K562 (cell line): ENCODE measurements around the gene OR10J5. TPM values are rescaled to one million over a fixed set of nuclear protein-coding genes. Genes with fewer than 3 reads are reported as not detected.

Experiments
- ATAC-seq: fragments of 200-7000 bp; cut with Tn5 transposase; 3 replicates; pipeline ENCODE4 v1.9.1; 2020; ENCODE audit warnings: moderate library complexity
- BruUV-seq: library from RNA; stranded (reverse); fragments of 400-500 nt; replicated peaks from 2 replicates; lab custom pipeline; 2021; lab: Mats Ljungman, UMichigan
- CTCF ChIA-PET: fragments of 300-600 bp; formaldehyde crosslinking; extraction: SDS; loops from one replicate; lab custom pipeline; 2021; ENCODE audit warnings: low intra/inter-chr PET ratio; lab: Yijun Ruan, JAX
- POLR2A ChIA-PET: fragments of 300-600, 350-650 bp; sonication (Branson Sonifier 250); formaldehyde crosslinking; extraction: SDS; loops from one replicate; lab custom pipeline; 2021; ENCODE audit warnings: antibody characterized with exemption, inconsistent platforms; lab: Yijun Ruan, JAX
- DNase-seq, 4 experiments: peaks; one replicate each; pipeline versions ENCODE4 v3.0.0 to v3.0.0-alpha.2; 2011 to 2018; ENCODE audit warnings: low spot score in 3 of 4, mixed read lengths in 3 of 4; ENCODE audit errors: extremely low read depth in 1 of 4
- FAIRE-seq: peaks from 2 replicates; lab custom pipeline; 2011; peaks lifted over from hg19 to GRCh38; lab: Jason Lieb, UNC
- H2AFZ ChIP-seq: 2 replicates; pipeline ENCODE4 v1.6.0; 2011; ENCODE audit warnings: low read depth, low read length, control low read depth, inconsistent platforms
- H3K27ac ChIP-seq: fragments of 200-600 bp; 3 replicates; pipeline ENCODE4 v1.8.0; 2011; ENCODE audit warnings: low read depth, mild to moderate bottlenecking, control low read depth, inconsistent platforms, low read length, moderate library complexity, mixed read lengths; ENCODE audit errors: extremely low read depth
- H3K27me3 ChIP-seq, 2 experiments: fragments of 300-600 bp in 1 of 2; 2 replicates in 1 of 2; 3 replicates in 1 of 2; pipeline versions ENCODE4 v1.6.0 to v1.8.0; 2011; ENCODE audit warnings: inconsistent platforms in 2 of 2, low read length in 2 of 2, mild to moderate bottlenecking in 1 of 2, mixed read lengths in 1 of 2, moderate library complexity in 1 of 2; ENCODE audit not compliant: control insufficient read depth in 2 of 2, insufficient read depth in 2 of 2
- H3K36me3 ChIP-seq: fragments of 300-600 bp; 3 replicates; pipeline ENCODE4 v1.8.0; 2011; ENCODE audit warnings: mild to moderate bottlenecking, low read length, inconsistent platforms; ENCODE audit not compliant: control insufficient read depth, insufficient read depth
- H3K4me1 ChIP-seq, 2 experiments: fragments of 200-600 bp in 1 of 2; replicated peaks in 1 of 2; 2 replicates in 1 of 2; 3 replicates in 1 of 2; pipeline versions ENCODE4 v1.5.1 to v1.8.0; 2011; ENCODE audit warnings: inconsistent platforms in 2 of 2, low read length in 2 of 2, mild to moderate bottlenecking in 1 of 2, mixed read lengths in 1 of 2, moderate library complexity in 1 of 2; ENCODE audit not compliant: control insufficient read depth in 2 of 2, insufficient read depth in 2 of 2
- H3K4me2 ChIP-seq: 2 replicates; pipeline ENCODE4 v1.6.1; 2011; ENCODE audit warnings: low read length, control low read depth, inconsistent platforms, mixed read lengths; ENCODE audit not compliant: insufficient read depth
- H3K4me3 ChIP-seq: fragments of 200-600 bp; sonication (generic), shearing (Covaris generic); 2 replicates; pipeline ENCODE4 v1.5.1; 2016; ENCODE audit warnings: control low read depth, inconsistent platforms
- H3K79me2 ChIP-seq: fragments of 200-600 bp; 3 replicates; pipeline ENCODE4 v1.8.0; 2011; ENCODE audit warnings: low read length, inconsistent platforms; ENCODE audit not compliant: control insufficient read depth, insufficient read depth
- H3K9ac ChIP-seq, 2 experiments: 2 replicates each; pipeline versions ENCODE4 v1.6.0 to v1.6.1; 2011; ENCODE audit warnings: low read depth in 2 of 2, low read length in 2 of 2, control low read depth in 1 of 2, inconsistent platforms in 1 of 2, mild to moderate bottlenecking in 1 of 2, mixed read lengths in 1 of 2; ENCODE audit not compliant: insufficient read depth in 1 of 2
- H3K9me1 ChIP-seq: one replicate; pipeline ENCODE4 v1.6.0; 2011; ENCODE audit warnings: inconsistent platforms, mild to moderate bottlenecking, low read length, moderate library complexity; ENCODE audit not compliant: control insufficient read depth, insufficient read depth
- H3K9me3 ChIP-seq: replicated peaks from 2 replicates; pipeline ENCODE4 v1.5.1; 2011; ENCODE audit warnings: low read depth, low read length, inconsistent platforms; ENCODE audit not compliant: control insufficient read depth, insufficient read depth
- H4K20me1 ChIP-seq: replicated peaks from 2 replicates; pipeline ENCODE4 v1.6.1; 2011; ENCODE audit warnings: low read length, inconsistent platforms, mixed read lengths; ENCODE audit not compliant: control insufficient read depth, insufficient read depth
- BRD9 ChIP-seq: fragments of 450-650 bp; IDR thresholded peaks from 2 replicates; pipeline ENCODE4 v1.6.1; 2018; ENCODE audit warnings: low read depth; ENCODE audit not compliant: partially characterized antibody
- HOXB6 ChIP-seq: fragments of 250-450 bp; sonication (Bioruptor Pico); IDR thresholded peaks from 2 replicates; pipeline ENCODE4 v1.5.1; 2022; ENCODE audit warnings: mild to moderate bottlenecking, borderline replicate concordance
- JUNB ChIP-seq: fragments of 450-650 bp; formaldehyde crosslinking; conservative IDR thresholded peaks from 2 replicates; pipeline ENCODE4 v1.4.0; 2020; ENCODE audit warnings: mild to moderate bottlenecking
- MCM7 ChIP-seq, 2 experiments: fragments of 450-650 bp; IDR thresholded peaks; 2 replicates each; pipeline ENCODE4 v1.6.1; 2016 to 2018
- NCOA1 ChIP-seq: fragments of 450-650 bp; IDR thresholded peaks from 2 replicates; pipeline ENCODE4 v1.6.1; 2016; ENCODE audit warnings: low read depth
- NFIX ChIP-seq: fragments of 250-450 bp; sonication (Bioruptor Pico); IDR thresholded peaks from 2 replicates; pipeline ENCODE4 v1.4.0; 2020; ENCODE audit warnings: low read depth, mild to moderate bottlenecking, moderate library complexity
- RBM22 ChIP-seq: fragments of 200-400 bp; formaldehyde crosslinking; IDR thresholded peaks from 2 replicates; pipeline ENCODE4 v1.6.1; 2018; ENCODE audit warnings: low read length, low read depth; ENCODE audit not compliant: poor library complexity, severe bottlenecking
- SREBF2 ChIP-seq: sonication (generic); formaldehyde crosslinking; IDR thresholded peaks from 2 replicates; pipeline ENCODE4 v1.4.0; 2020; ENCODE audit warnings: mild to moderate bottlenecking, missing genetic modification reagents
- TAF9B ChIP-seq: fragments of 450-650 bp; IDR thresholded peaks from 2 replicates; pipeline ENCODE4 v1.6.1; 2018; ENCODE audit warnings: mild to moderate bottlenecking; ENCODE audit not compliant: partially characterized antibody
- ZFP30 ChIP-seq: fragments of 250-450 bp; sonication (Bioruptor Pico); IDR thresholded peaks from 2 replicates; pipeline ENCODE4 v1.8.0; 2022; ENCODE audit warnings: moderate library complexity, mild to moderate bottlenecking, inconsistent platforms, borderline replicate concordance
- ZNF445 ChIP-seq: fragments of 250-450 bp; sonication (Bioruptor Pico); IDR thresholded peaks from 2 replicates; pipeline ENCODE4 v1.4.0; 2020; ENCODE audit warnings: low read depth, mild to moderate bottlenecking, moderate library complexity
- WGBS: fragments of 100-300 bp; shearing (Covaris generic); methylation state at CpG from one replicate; pipeline ENCODE4 v1.1.6; 2016; ENCODE audit warnings: low coverage, mixed read lengths; ENCODE audit not compliant: insufficient coverage; ENCODE audit errors: missing lambda C conversion rate; 5-methylcytosine and 5-hydroxymethylcytosine counted together
- in situ Hi-C: fragments of 300-500 bp; cut with MboI; formaldehyde crosslinking; loops from 4 replicates; pipeline ENCODE4 v1.15.0; 2018; ENCODE audit warnings: inconsistent platforms, mixed read lengths
- intact Hi-C: fragments of 100-400 bp; cut with micrococcal nuclease; formaldehyde crosslinking; loops from 2 replicates; pipeline ENCODE4 v1.14.2; 2022
- polyA plus RNA-seq, 8 experiments: library from polyadenylated mRNA; depleted of rRNA in 4 of 8; stranded (reverse) in 5 of 8; unstranded in 3 of 8; fragments of >200 nt; fragmentation: Nextera tagmentation in 2 of 8; fragmentation: Illumina TruSeq in 1 of 8; extraction: Ambion mirVana in 2 of 8; extraction: Trizol in 1 of 8; gene quantifications; 2 replicates each; pipeline versions ENCODE4 v1.2.1 to v1.2.3, GENCODE V29; 2011 to 2014; ENCODE audit warnings: inconsistent platforms in 1 of 8, missing spikeins in 1 of 8
- total RNA-seq, 7 experiments: library from RNA; depleted of rRNA in 6 of 7; stranded (reverse); fragments of >200 nt in 6 of 7; fragmentation: Illumina TruSeq in 2 of 7; extraction: Trizol in 2 of 7; gene quantifications; 2 replicates each; pipeline versions ENCODE4 v1.2.1 to v1.2.3, GENCODE V29; 2011 to 2021; ENCODE audit warnings: low replicate concordance in 1 of 7
- TF ChIP-seq, protein P1 (sequence below): sonication (generic); formaldehyde crosslinking; IDR thresholded peaks from 2 replicates; pipeline ENCODE4 v1.8.0; 2022; ENCODE audit warnings: missing genetic modification reagents, mild to moderate bottlenecking, borderline replicate concordance
- TF ChIP-seq, protein P2 (sequence below): sonication (generic); formaldehyde crosslinking; IDR thresholded peaks from 2 replicates; pipeline ENCODE4 v1.8.0; 2022; ENCODE audit warnings: mild to moderate bottlenecking, missing genetic modification reagents

The OR10J5 gene
- total and polyA plus RNA-seq, 9 of the 15 experiments (the other 6 are each of a cell fraction or from before 2014, with no cell fraction given) = not detected

DNA sequence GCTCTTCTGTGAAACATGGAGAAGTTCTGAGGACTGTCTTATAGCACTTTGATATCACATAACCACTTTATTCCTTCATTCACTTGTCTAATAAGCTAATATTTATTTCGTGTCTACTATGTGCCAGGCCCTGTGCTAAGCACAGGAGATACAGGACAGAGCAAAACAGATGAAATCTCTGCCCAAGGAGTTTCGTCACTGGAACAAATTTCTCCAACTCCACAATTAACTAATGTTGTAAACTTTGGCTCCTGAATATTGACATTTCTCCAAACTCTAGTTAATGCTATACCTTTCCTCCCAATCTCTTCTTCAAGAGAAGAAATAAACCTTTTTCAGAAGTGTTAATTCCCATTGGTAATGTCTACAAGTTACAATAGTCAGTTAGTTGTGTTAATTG lies 24.8 kb upstream of the OR10J5 start:
- FAIRE-seq = no peak
- CTCF ChIA-PET = no interaction called here
- H3K4me3 ChIP-seq = no peak overlapping the region
- POLR2A ChIA-PET = no interaction called here
- H4K20me1 ChIP-seq = no peaks in the 10 kb centered on the region
- H3K27ac ChIP-seq = no peak overlapping the region
- H3K9ac ChIP-seq = no peak overlapping the region
- ATAC-seq = no peak
- no peaks in the 10 kb centered on the region for H3K9me3 ChIP-seq
- intact Hi-C loops = no loop called here
- WGBS = 0% methylated on average over 2 of the region's 2 CpGs
- H2AFZ ChIP-seq = no peak overlapping the region
- no peaks in the 10 kb centered on the region for H3K9me1 ChIP-seq
- in situ Hi-C loops = no loop called here
- no peak for DNase-seq
- H3K36me3 ChIP-seq = no peaks in the 10 kb centered on the region
- no TSS peak for BruUV-seq
- no peak for TF ChIP-seq MCM7 (IDR thresholded peaks at IDR 0.05)
- TF ChIP-seq SREBF2 (CRISPR knock-in tag) = no peak
- TF ChIP-seq, protein P1, sequence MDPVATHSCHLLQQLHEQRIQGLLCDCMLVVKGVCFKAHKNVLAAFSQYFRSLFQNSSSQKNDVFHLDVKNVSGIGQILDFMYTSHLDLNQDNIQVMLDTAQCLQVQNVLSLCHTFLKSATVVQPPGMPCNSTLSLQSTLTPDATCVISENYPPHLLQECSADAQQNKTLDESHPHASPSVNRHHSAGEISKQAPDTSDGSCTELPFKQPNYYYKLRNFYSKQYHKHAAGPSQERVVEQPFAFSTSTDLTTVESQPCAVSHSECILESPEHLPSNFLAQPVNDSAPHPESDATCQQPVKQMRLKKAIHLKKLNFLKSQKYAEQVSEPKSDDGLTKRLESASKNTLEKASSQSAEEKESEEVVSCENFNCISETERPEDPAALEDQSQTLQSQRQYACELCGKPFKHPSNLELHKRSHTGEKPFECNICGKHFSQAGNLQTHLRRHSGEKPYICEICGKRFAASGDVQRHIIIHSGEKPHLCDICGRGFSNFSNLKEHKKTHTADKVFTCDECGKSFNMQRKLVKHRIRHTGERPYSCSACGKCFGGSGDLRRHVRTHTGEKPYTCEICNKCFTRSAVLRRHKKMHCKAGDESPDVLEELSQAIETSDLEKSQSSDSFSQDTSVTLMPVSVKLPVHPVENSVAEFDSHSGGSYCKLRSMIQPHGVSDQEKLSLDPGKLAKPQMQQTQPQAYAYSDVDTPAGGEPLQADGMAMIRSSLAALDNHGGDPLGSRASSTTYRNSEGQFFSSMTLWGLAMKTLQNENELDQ = no peak
- TF ChIP-seq NFIX (CRISPR knock-in tag) = no peak
- no peak for TF ChIP-seq BRD9
- TF ChIP-seq RBM22 = no peak
- no peak for TF ChIP-seq TAF9B
- no peak for TF ChIP-seq ZNF445 (CRISPR knock-in tag)
- TF ChIP-seq NCOA1 = no peak
- TF ChIP-seq JUNB (CRISPR knock-in tag) = no peak
- TF ChIP-seq HOXB6 (CRISPR knock-in tag) = no peak
- TF ChIP-seq, protein P2, sequence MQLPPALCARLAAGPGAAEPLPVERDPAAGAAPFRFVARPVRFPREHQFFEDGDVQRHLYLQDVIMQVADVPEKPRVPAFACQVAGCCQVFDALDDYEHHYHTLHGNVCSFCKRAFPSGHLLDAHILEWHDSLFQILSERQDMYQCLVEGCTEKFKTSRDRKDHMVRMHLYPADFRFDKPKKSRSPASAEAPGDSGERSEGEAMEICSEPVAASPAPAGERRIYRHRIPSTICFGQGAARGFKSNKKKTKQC (CRISPR knock-in tag) = no peak
- no peak for TF ChIP-seq ZFP30 (CRISPR knock-in tag)
- H3K27me3 ChIP-seq = no peaks in the 10 kb centered on the region
- H3K4me2 ChIP-seq = no peak overlapping the region
- no peaks in the 10 kb centered on the region for H3K4me1 ChIP-seq
- no peaks in the 10 kb centered on the region for H3K79me2 ChIP-seq
